IMR-90 (cell line): ENCODE results near the gene COL15A1. TPM values are rescaled to one million over a fixed set of nuclear protein-coding genes. Genes with fewer than 3 reads are reported as not detected.

Experiments
- ATAC-seq: fragments of 200-7000 bp; cut with Tn5 transposase; 2 replicates; pipeline ENCODE4 v1.9.1; 2020; ENCODE audit warnings: low read depth, mild to moderate bottlenecking, moderate library complexity
- BruUV-seq: library from RNA; stranded (reverse); fragments of 400-500 nt; replicated peaks from 2 replicates; lab custom pipeline; 2021; lab: Mats Ljungman, UMichigan
- CTCF ChIA-PET: fragments of 300-600 bp; formaldehyde crosslinking; extraction: SDS; loops from one replicate; lab custom pipeline; 2021; ENCODE audit warnings: antibody characterized with exemption; lab: Yijun Ruan, JAX
- POLR2A ChIA-PET: fragments of 300-600 bp; sonication (Branson Sonifier 250); formaldehyde crosslinking; loops from one replicate; lab custom pipeline; 2022; ENCODE audit warnings: antibody characterized with exemption; ENCODE audit not compliant: unreplicated experiment; lab: Charles Lee
- DNase-seq: peaks from one replicate; pipeline ENCODE4 v3.0.0; 2013
- H2AFZ ChIP-seq: replicated peaks from 2 replicates; pipeline ENCODE3; 2013; ENCODE audit warnings: low read length, mild to moderate bottlenecking; ENCODE audit not compliant: poor library complexity
- H2AK5ac ChIP-seq: 2 replicates; pipeline ENCODE4 v1.6.1; 2013; ENCODE audit warnings: low read depth, low read length, inconsistent platforms
- H2AK9ac ChIP-seq: replicated peaks from 2 replicates; pipeline ENCODE3; 2013; ENCODE audit warnings: mild to moderate bottlenecking, low read depth, low read length, moderate library complexity; ENCODE audit not compliant: poor library complexity
- H2BK120ac ChIP-seq: 2 replicates; pipeline ENCODE4 v1.6.1; 2013; ENCODE audit warnings: low read depth, low read length, inconsistent platforms
- H2BK15ac ChIP-seq: 3 replicates; pipeline ENCODE4 v1.6.1; 2013; ENCODE audit warnings: low read depth, low read length, inconsistent platforms
- H2BK20ac ChIP-seq: 2 replicates; pipeline ENCODE4 v1.6.1; 2013; ENCODE audit warnings: low read depth, mild to moderate bottlenecking, inconsistent platforms, low read length, moderate library complexity
- H2BK5ac ChIP-seq: 2 replicates; pipeline ENCODE4 v1.6.1; 2013; ENCODE audit warnings: mild to moderate bottlenecking, low read depth, low read length, inconsistent platforms; ENCODE audit not compliant: poor library complexity, severe bottlenecking
- H3K14ac ChIP-seq: replicated peaks from 2 replicates; pipeline ENCODE4 v1.6.1; 2013; ENCODE audit warnings: low read depth, low read length, inconsistent platforms
- H3K18ac ChIP-seq: 2 replicates; pipeline ENCODE4 v1.6.1; 2013; ENCODE audit warnings: low read depth, low read length, control low read depth
- H3K23ac ChIP-seq: 2 replicates; pipeline ENCODE4 v1.6.1; 2013; ENCODE audit warnings: low read depth, low read length, inconsistent platforms
- H3K27ac ChIP-seq: 2 replicates; pipeline ENCODE4 v1.5.1; 2013; ENCODE audit warnings: mild to moderate bottlenecking, control low read depth, low read length; ENCODE audit not compliant: insufficient read depth
- H3K27me3 ChIP-seq: 2 replicates; pipeline ENCODE4 v1.6.1; 2013; ENCODE audit warnings: low read length; ENCODE audit not compliant: control insufficient read depth, insufficient read depth
- H3K36me3 ChIP-seq: 2 replicates; pipeline ENCODE4 v1.6.1; 2013; ENCODE audit warnings: low read length, mixed read lengths; ENCODE audit not compliant: control insufficient read depth, insufficient read depth
- H3K4ac ChIP-seq: 2 replicates; pipeline ENCODE4 v1.6.1; 2013; ENCODE audit warnings: low read depth, low read length, inconsistent platforms
- H3K4me1 ChIP-seq: 2 replicates; pipeline ENCODE4 v1.6.1; 2013; ENCODE audit warnings: low read length, mixed read lengths; ENCODE audit not compliant: control insufficient read depth, insufficient read depth
- H3K4me2 ChIP-seq: 2 replicates; pipeline ENCODE4 v1.6.1; 2013; ENCODE audit warnings: low read depth, mild to moderate bottlenecking, control low read depth, low read length, moderate library complexity
- H3K4me3 ChIP-seq: 2 replicates; pipeline ENCODE4 v1.5.1; 2013; ENCODE audit warnings: low read depth, mild to moderate bottlenecking, control low read depth, low read length, moderate library complexity; ENCODE audit not compliant: insufficient read depth
- H3K56ac ChIP-seq: 2 replicates; pipeline ENCODE4 v1.6.1; 2013; ENCODE audit warnings: low read length, inconsistent platforms; ENCODE audit not compliant: insufficient read depth; ENCODE audit errors: extremely low read depth
- H3K79me1 ChIP-seq, 2 experiments: 2 replicates each; pipeline ENCODE4 v1.6.1; 2013; ENCODE audit warnings: low read length in 2 of 2, inconsistent platforms in 1 of 2, low read depth in 1 of 2
- H3K9ac ChIP-seq: 2 replicates; pipeline ENCODE4 v1.6.1; 2013; ENCODE audit warnings: low read depth, low read length, control low read depth
- H3K9me1 ChIP-seq: 2 replicates; pipeline ENCODE4 v1.6.1; 2013; ENCODE audit warnings: low read length, inconsistent platforms; ENCODE audit not compliant: insufficient read depth
- H3K9me3 ChIP-seq: 2 replicates; pipeline ENCODE4 v1.6.1; 2013; ENCODE audit warnings: low read length; ENCODE audit not compliant: control insufficient read depth, insufficient read depth
- H4K20me1 ChIP-seq: 2 replicates; pipeline ENCODE4 v1.6.1; 2013; ENCODE audit warnings: low read length, inconsistent platforms; ENCODE audit not compliant: insufficient read depth
- H4K5ac ChIP-seq: 2 replicates; pipeline ENCODE4 v1.6.1; 2013; ENCODE audit warnings: mild to moderate bottlenecking, low read depth, low read length, control low read depth
- H4K8ac ChIP-seq, 2 experiments: 2 replicates each; pipeline ENCODE4 v1.6.1; 2013; ENCODE audit warnings: low read depth in 2 of 2, low read length in 2 of 2, control low read depth in 1 of 2, inconsistent platforms in 1 of 2
- H4K91ac ChIP-seq: 2 replicates; pipeline ENCODE4 v1.6.1; 2013; ENCODE audit warnings: low read depth, low read length, inconsistent platforms; ENCODE audit not compliant: insufficient read depth
- BHLHE40 ChIP-seq: fragments of 150-350 bp; IDR thresholded peaks from 2 replicates; pipeline ENCODE4 v1.6.1; 2016; ENCODE audit warnings: mild to moderate bottlenecking, low read depth, low read length
- CEBPB ChIP-seq: IDR thresholded peaks from 2 replicates; pipeline ENCODE4 v1.6.1; 2012; ENCODE audit warnings: low read depth, low read length, improper control_type of control experiment
- CHD1 ChIP-seq: IDR thresholded peaks from 2 replicates; pipeline ENCODE4 v1.6.1; 2012; ENCODE audit warnings: low read depth, low read length, improper control_type of control experiment
- FOS ChIP-seq: fragments of 150-350 bp; IDR thresholded peaks from 2 replicates; pipeline ENCODE4 v1.6.1; 2016; ENCODE audit warnings: low read depth, low read length
- MAFK ChIP-seq: IDR thresholded peaks from 2 replicates; pipeline ENCODE4 v1.6.1; 2012; ENCODE audit warnings: low read depth, low read length, improper control_type of control experiment
- MAZ ChIP-seq: IDR thresholded peaks from 2 replicates; pipeline ENCODE4 v1.6.1; 2012; ENCODE audit warnings: low read depth, mild to moderate bottlenecking, low read length, improper control_type of control experiment, moderate library complexity, borderline replicate concordance
- MXI1 ChIP-seq: IDR thresholded peaks from 2 replicates; pipeline ENCODE4 v1.6.1; 2012; ENCODE audit warnings: low read depth, mild to moderate bottlenecking, low read length, moderate library complexity, borderline replicate concordance
- NFE2L2 ChIP-seq: fragments of 150-350 bp; IDR thresholded peaks from 2 replicates; pipeline ENCODE4 v1.6.1; 2016; ENCODE audit warnings: low read depth, mild to moderate bottlenecking, low read length
- POLR2A ChIP-seq: IDR thresholded peaks from 2 replicates; pipeline ENCODE4 v1.6.1; 2012; ENCODE audit warnings: mild to moderate bottlenecking, low read depth, low read length
- RAD21 ChIP-seq: IDR thresholded peaks from 2 replicates; pipeline ENCODE4 v1.6.1; 2012; ENCODE audit warnings: low read length, improper control_type of control experiment
- RCOR1 ChIP-seq: IDR thresholded peaks from 2 replicates; pipeline ENCODE4 v1.6.1; 2012; ENCODE audit warnings: mild to moderate bottlenecking, low read length, improper control_type of control experiment; ENCODE audit not compliant: insufficient replicate concordance
- RFX5 ChIP-seq: IDR thresholded peaks from 2 replicates; pipeline ENCODE4 v1.8.0; 2012; ENCODE audit warnings: low read depth, mild to moderate bottlenecking, low read length, moderate library complexity
- SMC3 ChIP-seq: fragments of 150-350 bp; IDR thresholded peaks from 2 replicates; pipeline ENCODE4 v1.6.1; 2016; ENCODE audit warnings: low read depth, mild to moderate bottlenecking, antibody characterized with exemption, low read length, moderate library complexity
- WGBS, 2 experiments: methylation state at CpG; one replicate each; pipeline versions ENCODE4 v1.1.5 to v1.1.7; 2013; ENCODE audit warnings: missing lambda C conversion rate in 2 of 2; ENCODE audit not compliant: insufficient read length in 1 of 2; ENCODE audit errors: extremely low coverage in 2 of 2; 5-methylcytosine and 5-hydroxymethylcytosine counted together
- dilution Hi-C: fragments of 300-500 bp; cut with HindIII; formaldehyde crosslinking; loops from one replicate; pipeline ENCODE4 v1.14.3; 2018; ENCODE audit warnings: low sequenced_read_pairs; ENCODE audit not compliant: unreplicated experiment
- in situ Hi-C: fragments of 300-500 bp; cut with MboI; formaldehyde crosslinking; loops from 3 replicates; pipeline ENCODE4 v1.14.3; 2019; ENCODE audit warnings: low sequenced_read_pairs, inconsistent platforms, mixed read lengths
- intact Hi-C: fragments of 100-400 bp; cut with micrococcal nuclease; formaldehyde crosslinking; loops from 2 replicates; pipeline ENCODE4 v1.10.0; 2022
- polyA plus RNA-seq, 3 experiments: library from polyadenylated mRNA; depleted of rRNA; stranded (reverse); fragments of >200 nt; gene quantifications; 2 replicates each; pipeline ENCODE4 v1.2.3, GENCODE V29; 2012; ENCODE audit warnings: low replicate concordance in 1 of 3
- total RNA-seq: library from RNA; depleted of rRNA; stranded (reverse); fragments of >200 nt; gene quantifications from 2 replicates; pipeline ENCODE4 v1.2.3, GENCODE V29; 2012
- TF ChIP-seq, protein P1 (sequence below): fragments of 150-350 bp; IDR thresholded peaks from 2 replicates; pipeline ENCODE4 v1.6.1; 2016; ENCODE audit warnings: low read depth, mild to moderate bottlenecking, low read length, moderate library complexity, borderline replicate concordance
- TF ChIP-seq, protein P2 (sequence below): conservative IDR thresholded peaks from 2 replicates; pipeline ENCODE4 v1.5.1; 2012; ENCODE audit warnings: mild to moderate bottlenecking, low read depth, low read length, improper control_type of control experiment
- TF ChIP-seq, protein P3 (sequence below): fragments of 150-350 bp; IDR thresholded peaks from 2 replicates; pipeline ENCODE4 v1.6.1; 2017; ENCODE audit warnings: mild to moderate bottlenecking, antibody characterized with exemption, low read length, low read depth

The COL15A1 gene
- total and polyA plus RNA-seq, 2 of the 4 experiments (the other 2 are of a cell fraction): 2.2 to 3.7 TPM

DNA sequence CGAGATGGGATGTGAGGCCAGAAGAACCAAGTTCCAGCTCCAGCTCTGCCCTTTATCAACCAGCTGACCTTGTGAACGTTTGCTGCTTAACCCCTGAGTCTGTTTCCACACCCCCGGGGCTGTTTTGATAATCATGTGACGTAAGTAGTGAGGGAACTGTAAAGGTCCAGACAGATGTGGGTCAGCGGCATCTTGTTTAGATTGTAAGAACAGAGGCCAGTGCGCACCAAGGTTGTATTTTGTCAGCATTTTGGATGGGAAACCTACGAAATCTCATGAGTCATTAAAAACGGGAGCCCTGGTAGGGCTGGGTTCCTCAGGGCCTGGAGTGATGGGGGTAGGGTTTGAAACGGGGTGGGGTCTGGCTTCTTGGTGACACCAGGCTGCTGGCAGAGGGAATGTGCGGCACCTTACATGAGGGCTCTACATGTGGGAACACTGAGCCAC lies 13.8 kb upstream of the COL15A1 start:
- H3K36me3 ChIP-seq: no peaks in the 10 kb centered on the region
- H4K5ac ChIP-seq: no peak overlapping the region; the same call in 1 of the 2 replicates
- BruUV-seq: no TSS peak
- CTCF ChIA-PET: no interaction called here
- H2BK20ac ChIP-seq: peak overlapping the region; percentile 23; the same call in 1 of the 2 replicates
- H3K18ac ChIP-seq: peak overlapping the region; percentile 76; the same call in 1 of the 2 replicates
- H3K9me3 ChIP-seq: no peaks in the 10 kb centered on the region
- peak; percentile 25 for DNase-seq
- POLR2A ChIA-PET: no interaction called here
- in situ Hi-C loops: no loop called here
- no peak overlapping the region for H3K56ac ChIP-seq
- no peak overlapping the region for H2AFZ ChIP-seq
- no peak overlapping the region for H3K27ac ChIP-seq
- H3K79me1 ChIP-seq: no peaks in the 10 kb centered on the region
- H3K4me1 ChIP-seq: peaks cover 15% of the 10 kb centered on the region; the same call in 1 of the 2 replicates
- no peak overlapping the region for H4K8ac ChIP-seq
- no peak for ATAC-seq
- H2BK120ac ChIP-seq: peak overlapping the region; percentile 30; the same call in 1 of the 2 replicates
- no peaks in the 10 kb centered on the region for H4K20me1 ChIP-seq
- H4K91ac ChIP-seq: no peak overlapping the region
- no peaks in the 10 kb centered on the region for H3K27me3 ChIP-seq
- no peak overlapping the region for H3K4me2 ChIP-seq
- WGBS, 2 experiments: 84% methylated on average over 5 of the region's 10 CpGs; no CpG with 5 or more reads in 1 of the 2 experiments
- H2AK5ac ChIP-seq: no peak overlapping the region
- no peak overlapping the region for H2BK5ac ChIP-seq
- peaks cover 10% of the 10 kb centered on the region for H3K9me1 ChIP-seq
- H3K4me3 ChIP-seq: no peak overlapping the region
- peak overlapping the region; percentile 1; the same call in 1 of the 3 replicates for H2BK15ac ChIP-seq
- H2AK9ac ChIP-seq: peak overlapping the region; percentile 16
- no peak overlapping the region for H3K23ac ChIP-seq
- dilution Hi-C loops: no loop called here
- H3K9ac ChIP-seq: no peak overlapping the region
- intact Hi-C loops: no loop called here
- H3K4ac ChIP-seq: peak overlapping the region; percentile 36
- no peak overlapping the region for H3K14ac ChIP-seq
- no peak for TF ChIP-seq RAD21
- no peak for TF ChIP-seq MXI1
- TF ChIP-seq NFE2L2: no peak
- no peak for TF ChIP-seq CEBPB
- TF ChIP-seq BHLHE40: no peak
- TF ChIP-seq, protein P1, sequence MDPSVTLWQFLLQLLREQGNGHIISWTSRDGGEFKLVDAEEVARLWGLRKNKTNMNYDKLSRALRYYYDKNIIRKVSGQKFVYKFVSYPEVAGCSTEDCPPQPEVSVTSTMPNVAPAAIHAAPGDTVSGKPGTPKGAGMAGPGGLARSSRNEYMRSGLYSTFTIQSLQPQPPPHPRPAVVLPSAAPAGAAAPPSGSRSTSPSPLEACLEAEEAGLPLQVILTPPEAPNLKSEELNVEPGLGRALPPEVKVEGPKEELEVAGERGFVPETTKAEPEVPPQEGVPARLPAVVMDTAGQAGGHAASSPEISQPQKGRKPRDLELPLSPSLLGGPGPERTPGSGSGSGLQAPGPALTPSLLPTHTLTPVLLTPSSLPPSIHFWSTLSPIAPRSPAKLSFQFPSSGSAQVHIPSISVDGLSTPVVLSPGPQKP: no peak
- no peak for TF ChIP-seq RFX5
- no peak for TF ChIP-seq MAZ
- no peak for TF ChIP-seq POLR2A
- TF ChIP-seq, protein P2, sequence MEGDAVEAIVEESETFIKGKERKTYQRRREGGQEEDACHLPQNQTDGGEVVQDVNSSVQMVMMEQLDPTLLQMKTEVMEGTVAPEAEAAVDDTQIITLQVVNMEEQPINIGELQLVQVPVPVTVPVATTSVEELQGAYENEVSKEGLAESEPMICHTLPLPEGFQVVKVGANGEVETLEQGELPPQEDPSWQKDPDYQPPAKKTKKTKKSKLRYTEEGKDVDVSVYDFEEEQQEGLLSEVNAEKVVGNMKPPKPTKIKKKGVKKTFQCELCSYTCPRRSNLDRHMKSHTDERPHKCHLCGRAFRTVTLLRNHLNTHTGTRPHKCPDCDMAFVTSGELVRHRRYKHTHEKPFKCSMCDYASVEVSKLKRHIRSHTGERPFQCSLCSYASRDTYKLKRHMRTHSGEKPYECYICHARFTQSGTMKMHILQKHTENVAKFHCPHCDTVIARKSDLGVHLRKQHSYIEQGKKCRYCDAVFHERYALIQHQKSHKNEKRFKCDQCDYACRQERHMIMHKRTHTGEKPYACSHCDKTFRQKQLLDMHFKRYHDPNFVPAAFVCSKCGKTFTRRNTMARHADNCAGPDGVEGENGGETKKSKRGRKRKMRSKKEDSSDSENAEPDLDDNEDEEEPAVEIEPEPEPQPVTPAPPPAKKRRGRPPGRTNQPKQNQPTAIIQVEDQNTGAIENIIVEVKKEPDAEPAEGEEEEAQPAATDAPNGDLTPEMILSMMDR: no peak
- TF ChIP-seq RCOR1: no peak
- TF ChIP-seq, protein P3, sequence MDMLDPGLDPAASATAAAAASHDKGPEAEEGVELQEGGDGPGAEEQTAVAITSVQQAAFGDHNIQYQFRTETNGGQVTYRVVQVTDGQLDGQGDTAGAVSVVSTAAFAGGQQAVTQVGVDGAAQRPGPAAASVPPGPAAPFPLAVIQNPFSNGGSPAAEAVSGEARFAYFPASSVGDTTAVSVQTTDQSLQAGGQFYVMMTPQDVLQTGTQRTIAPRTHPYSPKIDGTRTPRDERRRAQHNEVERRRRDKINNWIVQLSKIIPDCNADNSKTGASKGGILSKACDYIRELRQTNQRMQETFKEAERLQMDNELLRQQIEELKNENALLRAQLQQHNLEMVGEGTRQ: no peak
- TF ChIP-seq FOS: no peak
- TF ChIP-seq SMC3: no peak
- no peak for TF ChIP-seq MAFK
- TF ChIP-seq CHD1: no peak
